GM13976 (cell line): Measurements from ENCODE around the gene DUSP12.

Experiments
- DNase-seq: peaks from one replicate; pipeline ENCODE4 v3.0.0; 2012; ENCODE audit warnings: low spot score
- CTCF ChIP-seq: IDR thresholded peaks from 2 replicates; pipeline ENCODE4 v1.5.1; 2012; ENCODE audit warnings: borderline replicate concordance, mild to moderate bottlenecking; ENCODE audit not compliant: insufficient read depth; ENCODE audit errors: extremely low read depth, missing control alignments, control extremely low read depth
- in situ Hi-C: fragments of 300-500 bp; cut with MboI; formaldehyde crosslinking; loops from one replicate; pipeline ENCODE4 v1.12.0; 2022; ENCODE audit warnings: low sequenced_read_pairs, mixed read lengths, inconsistent platforms; ENCODE audit not compliant: unreplicated experiment

The DUSP12 gene

GRCh38 chr1:161735837-161736236 is 13.7 kb upstream of the DUSP12 start:
- DNase-seq = no peak
- no peak for TF ChIP-seq CTCF
- in situ Hi-C loops = loop anchor here (25.0 kb wide), 1 partner anchor 99 kb away; the partner anchor contains the start of gene FCGR3B

GRCh38 chr1:161736335-161736969 is 13.1 kb upstream of the DUSP12 start:
- in situ Hi-C loops = loop anchor here (25.0 kb wide), 1 partner anchor 99 kb away; the partner anchor contains the start of gene FCGR3B
- no peak for DNase-seq
- TF ChIP-seq CTCF = no peak

- no peak for DNase-seq
- in situ Hi-C loops = loop anchor here (25.0 kb wide), 1 partner anchor 100 kb away; the partner anchor contains the start of gene FCGR3B
- no peak for TF ChIP-seq CTCF
Measured at GRCh38 chr1:161737625-161738024, 12.0 kb upstream of the DUSP12 start.

GRCh38 chr1:161738627-161739287 is 10.8 kb upstream of the DUSP12 start:
- TF ChIP-seq CTCF = peak; percentile 49
- in situ Hi-C loops = loop anchor here (25.0 kb wide), 1 partner anchor 101 kb away; the partner anchor contains the start of gene FCGR3B
- DNase-seq = no peak

- DNase-seq = no peak
- TF ChIP-seq CTCF = no peak
- in situ Hi-C loops = loop anchor here (10.0 to 25.0 kb wide), 2 partner anchors 103 to 255 kb away; partner anchors contain the start of gene FCGR3B
Measured at GRCh38 chr1:161739865-161740566, 9.6 kb upstream of the DUSP12 start.

DNA sequence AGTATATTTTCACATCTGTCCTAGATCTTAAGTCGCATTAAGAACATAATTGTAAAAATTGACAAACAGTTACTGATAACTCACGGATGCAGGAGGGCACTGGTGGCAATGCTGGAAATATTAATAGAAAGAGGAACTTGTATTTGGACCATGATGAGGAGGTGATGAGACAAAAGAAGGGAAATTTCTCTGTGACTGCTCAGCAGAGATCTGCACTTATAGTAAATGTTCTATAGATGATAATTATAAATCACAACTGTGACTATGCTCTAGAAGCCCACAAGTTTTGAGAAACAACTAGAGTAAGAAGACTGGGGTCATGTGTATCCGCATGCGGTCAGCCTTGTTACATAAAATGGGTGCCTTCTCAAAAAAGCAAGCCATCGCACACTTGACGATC is 8.7 kb upstream of the DUSP12 start:
- in situ Hi-C loops = loop anchor here (10.0 to 25.0 kb wide), 2 partner anchors 104 to 256 kb away; partner anchors contain the start of gene FCGR3B
- TF ChIP-seq CTCF = no peak
- no peak for DNase-seq
